DND-41 (cell line): ENCODE measurements around the gene RS1.

Source experiments
- ATAC-seq: fragments of 200-7000 bp; cut with Tn5 transposase; 3 replicates; pipeline ENCODE4 v1.9.1; 2021; ENCODE audit warnings: low read depth; ENCODE audit not compliant: insufficient read depth
- DNase-seq: peaks from one replicate; pipeline ENCODE4 v3.0.0-alpha.2; 2020
- H2AFZ ChIP-seq: 2 replicates; pipeline ENCODE4 v1.6.0; 2012; ENCODE audit warnings: low read depth, low read length
- H3K27ac ChIP-seq: 2 replicates; pipeline ENCODE4 v1.5.1; 2012; ENCODE audit warnings: low read length, inconsistent platforms
- H3K27me3 ChIP-seq: fragments of 200-600 bp; sonication (generic); 2 replicates; pipeline ENCODE4 v1.6.0; 2012; ENCODE audit warnings: low read length, mild to moderate bottlenecking, inconsistent platforms; ENCODE audit not compliant: insufficient read depth, poor library complexity
- H3K36me3 ChIP-seq: 2 replicates; pipeline ENCODE4 v1.5.1; 2012; ENCODE audit warnings: low read length, inconsistent platforms; ENCODE audit not compliant: insufficient read depth
- H3K4me1 ChIP-seq: 2 replicates; pipeline ENCODE4 v1.5.1; 2012; ENCODE audit warnings: mild to moderate bottlenecking, low read length; ENCODE audit not compliant: insufficient read depth
- H3K4me2 ChIP-seq: 2 replicates; pipeline ENCODE4 v1.6.0; 2012; ENCODE audit warnings: mild to moderate bottlenecking, moderate library complexity, low read length, inconsistent platforms; ENCODE audit not compliant: insufficient read depth
- H3K4me3 ChIP-seq, 2 experiments: fragments of 200-600 bp in 1 of 2; shearing (Covaris generic) in 1 of 2; 2 replicates each; pipeline ENCODE4 v1.5.1; 2012 to 2016; ENCODE audit warnings: inconsistent platforms in 2 of 2, low read length in 2 of 2, mild to moderate bottlenecking in 2 of 2, low read depth in 1 of 2, moderate library complexity in 1 of 2
- H3K79me2 ChIP-seq: 2 replicates; pipeline ENCODE4 v1.6.0; 2012; ENCODE audit warnings: low read length, inconsistent platforms; ENCODE audit not compliant: insufficient read depth
- H3K9ac ChIP-seq: 2 replicates; pipeline ENCODE4 v1.6.0; 2012; ENCODE audit warnings: low read depth, mild to moderate bottlenecking, inconsistent platforms, low read length, moderate library complexity
- H3K9me3 ChIP-seq: 2 replicates; pipeline ENCODE4 v1.5.1; 2012; ENCODE audit warnings: low read length, moderate library complexity, mild to moderate bottlenecking, inconsistent platforms; ENCODE audit not compliant: insufficient read depth, severe bottlenecking
- H4K20me1 ChIP-seq: 2 replicates; pipeline ENCODE4 v1.6.0; 2012; ENCODE audit warnings: low read length; ENCODE audit not compliant: insufficient read depth
- EZH2 ChIP-seq: IDR thresholded peaks from 3 replicates; pipeline ENCODE4 v1.6.1; 2012; ENCODE audit warnings: borderline replicate concordance, low read depth, mild to moderate bottlenecking, moderate library complexity, low read length, inconsistent platforms; ENCODE audit not compliant: severe bottlenecking
- TF ChIP-seq, protein P1 (sequence below): IDR thresholded peaks from 2 replicates; pipeline ENCODE4 v1.5.1; 2012; ENCODE audit warnings: borderline replicate concordance, low read length, moderate library complexity, mild to moderate bottlenecking; ENCODE audit not compliant: poor library complexity, severe bottlenecking; ENCODE audit errors: extremely low read depth

RS1 gene

DNA sequence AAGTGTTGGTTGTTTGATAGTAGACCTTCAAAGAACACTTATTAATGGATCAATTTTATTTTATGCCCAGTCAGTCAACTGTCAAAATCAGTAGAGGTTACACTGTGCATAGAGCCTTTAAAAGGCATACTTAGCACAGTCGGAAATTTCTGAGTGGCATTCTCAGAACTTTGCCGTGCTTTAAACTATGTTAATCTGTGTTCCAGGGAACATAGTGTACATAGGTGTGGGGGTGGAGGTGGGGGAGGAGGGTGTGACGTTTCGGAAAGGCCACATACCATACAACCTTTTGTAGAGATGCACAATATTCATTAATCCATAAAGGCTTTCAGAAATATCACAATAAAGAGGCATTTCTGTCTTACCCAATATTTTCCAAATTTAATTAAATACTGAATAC lies 75.8 kb downstream of the RS1 start:
- no peak for TF ChIP-seq EZH2
- TF ChIP-seq, protein P1, sequence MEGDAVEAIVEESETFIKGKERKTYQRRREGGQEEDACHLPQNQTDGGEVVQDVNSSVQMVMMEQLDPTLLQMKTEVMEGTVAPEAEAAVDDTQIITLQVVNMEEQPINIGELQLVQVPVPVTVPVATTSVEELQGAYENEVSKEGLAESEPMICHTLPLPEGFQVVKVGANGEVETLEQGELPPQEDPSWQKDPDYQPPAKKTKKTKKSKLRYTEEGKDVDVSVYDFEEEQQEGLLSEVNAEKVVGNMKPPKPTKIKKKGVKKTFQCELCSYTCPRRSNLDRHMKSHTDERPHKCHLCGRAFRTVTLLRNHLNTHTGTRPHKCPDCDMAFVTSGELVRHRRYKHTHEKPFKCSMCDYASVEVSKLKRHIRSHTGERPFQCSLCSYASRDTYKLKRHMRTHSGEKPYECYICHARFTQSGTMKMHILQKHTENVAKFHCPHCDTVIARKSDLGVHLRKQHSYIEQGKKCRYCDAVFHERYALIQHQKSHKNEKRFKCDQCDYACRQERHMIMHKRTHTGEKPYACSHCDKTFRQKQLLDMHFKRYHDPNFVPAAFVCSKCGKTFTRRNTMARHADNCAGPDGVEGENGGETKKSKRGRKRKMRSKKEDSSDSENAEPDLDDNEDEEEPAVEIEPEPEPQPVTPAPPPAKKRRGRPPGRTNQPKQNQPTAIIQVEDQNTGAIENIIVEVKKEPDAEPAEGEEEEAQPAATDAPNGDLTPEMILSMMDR = no peak
- no peak overlapping the region for H2AFZ ChIP-seq
- H3K27me3 ChIP-seq = no peaks in the 10 kb centered on the region
- no peaks in the 10 kb centered on the region for H3K36me3 ChIP-seq
- no peak overlapping the region for H3K27ac ChIP-seq
- ATAC-seq (no peak), DNase-seq (no peak)
- no peaks in the 10 kb centered on the region for H3K79me2 ChIP-seq
- no peaks in the 10 kb centered on the region for H3K9me3 ChIP-seq
- no peaks in the 10 kb centered on the region for H3K4me1 ChIP-seq
- H4K20me1 ChIP-seq = no peaks in the 10 kb centered on the region
- H3K9ac ChIP-seq = no peak overlapping the region
- no peak overlapping the region for H3K4me3 ChIP-seq
- no peak overlapping the region for H3K4me2 ChIP-seq

DNA sequence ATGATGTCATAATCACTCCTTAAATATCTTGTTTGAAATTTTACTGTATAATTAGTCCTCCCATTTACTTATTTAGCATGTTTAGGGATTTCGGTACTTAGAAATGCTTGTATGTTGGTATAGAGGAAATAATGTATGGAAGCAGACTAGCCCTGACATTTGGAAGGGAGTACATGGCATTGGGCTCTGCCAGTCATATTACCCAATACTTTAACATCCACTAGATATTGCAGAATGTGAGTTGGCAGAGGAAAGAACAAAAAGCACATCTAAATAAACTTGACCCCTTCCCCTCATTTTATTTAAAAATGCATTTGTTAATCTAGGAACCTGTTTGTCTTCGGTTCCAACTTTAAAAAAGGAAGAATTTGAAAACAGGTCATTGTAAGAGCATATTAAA lies 77.8 kb downstream of the RS1 start:
- DNase-seq = no peak
- Histone ChIP-seq H3K27me3 (no peaks in the 10 kb centered on the region), H3K27ac (no peak overlapping the region), H3K4me2 (no peak overlapping the region), H2AFZ (no peak overlapping the region), H3K4me1 (no peaks in the 10 kb centered on the region), H4K20me1 (no peaks in the 10 kb centered on the region), H3K79me2 (no peaks in the 10 kb centered on the region), H3K4me3 (no peak overlapping the region), H3K9me3 (no peaks in the 10 kb centered on the region), H3K9ac (no peak overlapping the region), H3K36me3 (no peaks in the 10 kb centered on the region)
- no peak for TF ChIP-seq EZH2
- TF ChIP-seq, protein P1 = no peak
- ATAC-seq = no peak

DNA sequence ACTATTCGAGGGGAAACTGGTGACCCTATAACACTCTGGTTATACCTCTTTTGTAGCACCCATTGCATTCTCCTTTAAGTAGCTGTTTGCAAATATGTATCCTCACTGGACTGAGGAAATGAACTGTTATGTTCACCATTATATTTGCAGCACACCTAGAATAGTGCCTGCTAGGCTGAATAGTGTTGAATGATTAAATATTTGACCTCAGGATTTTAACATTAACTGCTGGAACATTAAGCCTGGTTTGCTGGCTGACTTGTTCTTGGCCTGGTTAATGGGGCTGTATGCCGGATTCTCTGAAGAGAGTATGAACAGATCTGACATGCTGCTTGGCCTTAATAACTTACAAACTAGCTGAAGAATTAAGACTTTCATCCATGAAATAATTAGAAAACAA lies 80.1 kb downstream of the RS1 start:
- Histone ChIP-seq H3K27ac (no peak overlapping the region), H3K4me2 (no peak overlapping the region), H3K36me3 (no peaks in the 10 kb centered on the region), H3K4me3 (no peak overlapping the region), H3K79me2 (no peaks in the 10 kb centered on the region), H2AFZ (no peak overlapping the region), H3K4me1 (no peaks in the 10 kb centered on the region), H3K27me3 (no peaks in the 10 kb centered on the region), H3K9ac (no peak overlapping the region), H4K20me1 (no peaks in the 10 kb centered on the region), H3K9me3 (no peaks in the 10 kb centered on the region)
- no peak for TF ChIP-seq EZH2
- TF ChIP-seq, protein P1 = no peak
- DNase-seq (no peak), ATAC-seq (no peak)
